Endothelial cell of umbilical vein (primary cell): ENCODE measurements around the gene PCYT1B. TPM values are rescaled to one million over a fixed set of nuclear protein-coding genes. Genes with fewer than 3 reads are reported as not detected.

Experiments used
- BruUV-seq: library from RNA; stranded (reverse); fragments of 400-500 nt; replicated peaks from 2 replicates; lab custom pipeline; 2021; lab: Mats Ljungman, UMichigan
- CTCF ChIA-PET: fragments of 300-600, 350-600 bp; sonication (Branson Sonifier 250); formaldehyde crosslinking; loops from one replicate; lab custom pipeline; 2021; ENCODE audit warnings: antibody characterized with exemption, inconsistent platforms; lab: Charles Lee
- POLR2A ChIA-PET: fragments of 300-600, 350-600 bp; sonication (Branson Sonifier 250); formaldehyde crosslinking; loops from one replicate; lab custom pipeline; 2021; ENCODE audit warnings: antibody characterized with exemption, inconsistent platforms; lab: Charles Lee
- DNase-seq: peaks from one replicate; pipeline ENCODE4 v3.0.0-alpha.2; 2011; ENCODE audit warnings: low read depth, low spot score
- FAIRE-seq: peaks from 2 replicates; lab custom pipeline; 2011; peaks lifted over from hg19 to GRCh38; lab: Jason Lieb, UNC
- H2AFZ ChIP-seq: 2 replicates; pipeline ENCODE4 v1.6.0; 2012; ENCODE audit warnings: low read depth, low read length, control low read depth, inconsistent platforms
- H3K27ac ChIP-seq: 2 replicates; pipeline ENCODE4 v1.5.1; 2011; ENCODE audit warnings: low read depth, mild to moderate bottlenecking, control low read depth, low read length, moderate library complexity; ENCODE audit not compliant: insufficient read depth
- H3K27me3 ChIP-seq, 2 experiments: 2 replicates each; pipeline versions ENCODE4 v1.6.0 to v1.6.1; 2011; ENCODE audit warnings: low read length in 2 of 2, mixed read lengths in 1 of 2; ENCODE audit not compliant: control insufficient read depth in 2 of 2, insufficient read depth in 2 of 2
- H3K36me3 ChIP-seq, 2 experiments: 2 replicates in 1 of 2; 3 replicates in 1 of 2; pipeline ENCODE4 v1.5.1; 2011; ENCODE audit warnings: low read length in 2 of 2, mild to moderate bottlenecking in 1 of 2, moderate library complexity in 1 of 2; ENCODE audit not compliant: control insufficient read depth in 2 of 2, insufficient read depth in 2 of 2; ENCODE audit errors: extremely low read depth in 1 of 2
- H3K4me1 ChIP-seq: 3 replicates; pipeline ENCODE4 v1.5.1; 2011; ENCODE audit warnings: mild to moderate bottlenecking, low read length; ENCODE audit not compliant: control insufficient read depth, insufficient read depth; ENCODE audit errors: extremely low read depth
- H3K4me2 ChIP-seq: 2 replicates; pipeline ENCODE4 v1.6.1; 2011; ENCODE audit warnings: low read length, control low read depth, mixed read lengths; ENCODE audit not compliant: insufficient read depth
- H3K4me3 ChIP-seq, 3 experiments: fragments of 200-600 bp in 1 of 3; sonication (generic), shearing (Covaris generic) in 1 of 3; replicated peaks in 1 of 3; 2 replicates each; pipeline ENCODE4 v1.5.1; 2011 to 2016; ENCODE audit warnings: control low read depth in 3 of 3, low read length in 3 of 3, mild to moderate bottlenecking in 2 of 3, inconsistent platforms in 1 of 3, low read depth in 1 of 3, moderate library complexity in 1 of 3; ENCODE audit not compliant: insufficient read depth in 1 of 3
- H3K79me2 ChIP-seq: 2 replicates; pipeline ENCODE4 v1.6.0; 2012; ENCODE audit warnings: low read length, inconsistent platforms; ENCODE audit not compliant: control insufficient read depth, insufficient read depth
- H3K9ac ChIP-seq: replicated peaks from 2 replicates; pipeline ENCODE3; 2011; ENCODE audit warnings: low read length, control low read depth; ENCODE audit not compliant: insufficient read depth; ENCODE audit errors: extremely low read depth
- H3K9me1 ChIP-seq: replicated peaks from 3 replicates; pipeline ENCODE4 v1.6.0; 2011; ENCODE audit warnings: mild to moderate bottlenecking, low read length; ENCODE audit not compliant: control insufficient read depth, insufficient read depth; ENCODE audit errors: extremely low read depth
- H3K9me3 ChIP-seq: replicated peaks from 2 replicates; pipeline ENCODE4 v1.5.1; 2012; ENCODE audit warnings: low read length, inconsistent platforms; ENCODE audit not compliant: control insufficient read depth, insufficient read depth
- H4K20me1 ChIP-seq: replicated peaks from 2 replicates; pipeline ENCODE3; 2011; ENCODE audit warnings: mild to moderate bottlenecking, low read length; ENCODE audit not compliant: control insufficient read depth, insufficient read depth; ENCODE audit errors: extremely low read depth
- CTCF ChIP-seq, 2 donors: IDR thresholded peaks; 1 replicate in 1 of 2; 2 replicates in 1 of 2; pipeline ENCODE4 v1.5.1; 2011; ENCODE audit warnings: low read length in 2 of 2, mild to moderate bottlenecking in 2 of 2, moderate library complexity in 2 of 2, control low read depth in 1 of 2, inconsistent platforms in 1 of 2, low read depth in 1 of 2; ENCODE audit not compliant: insufficient read depth in 1 of 2; ENCODE audit errors: extremely low read depth in 1 of 2
- EZH2 ChIP-seq: IDR thresholded peaks from 2 replicates; pipeline ENCODE4 v1.6.1; 2012; ENCODE audit warnings: borderline replicate concordance, low read depth, mild to moderate bottlenecking, moderate library complexity, low read length, inconsistent platforms; ENCODE audit not compliant: severe bottlenecking
- FOS ChIP-seq: IDR thresholded peaks from 2 replicates; pipeline ENCODE4 v1.6.1; 2011; ENCODE audit warnings: mild to moderate bottlenecking, low read length, moderate library complexity, borderline replicate concordance; ENCODE audit not compliant: insufficient read depth
- GATA2 ChIP-seq: IDR thresholded peaks from 2 replicates; pipeline ENCODE4 v1.7.0; 2011; ENCODE audit warnings: low read depth, mild to moderate bottlenecking, moderate library complexity, mixed read lengths, low read length; ENCODE audit not compliant: insufficient read length, insufficient read depth
- JUN ChIP-seq: IDR thresholded peaks from 2 replicates; pipeline ENCODE4 v1.6.1; 2011; ENCODE audit warnings: borderline replicate concordance, low read depth; ENCODE audit not compliant: insufficient read length, insufficient read depth
- MYC ChIP-seq: IDR thresholded peaks from one replicate; pipeline ENCODE4 v1.6.1; 2011; ENCODE audit warnings: mild to moderate bottlenecking, low read depth, low read length
- POLR2A ChIP-seq: IDR thresholded peaks from 2 replicates; pipeline ENCODE4 v1.6.1; 2012; ENCODE audit warnings: low read depth, mild to moderate bottlenecking, control low read depth, low read length
- POLR2AphosphoS5 ChIP-seq: IDR thresholded peaks from 2 replicates; pipeline ENCODE4 v1.6.1; 2012; ENCODE audit warnings: low read depth, mild to moderate bottlenecking, control low read depth, low read length, moderate library complexity; ENCODE audit not compliant: insufficient read depth
- dilution Hi-C: fragments of 300-500 bp; cut with MboI; formaldehyde crosslinking; loops from one replicate; pipeline ENCODE4 v1.15.0; 2019; ENCODE audit warnings: low sequenced_read_pairs; ENCODE audit not compliant: extremely low pct_ligation_motif_present
- intact Hi-C: fragments of 100-400 bp; cut with micrococcal nuclease; formaldehyde crosslinking; loops from one replicate; pipeline ENCODE4 v1.10.0; 2022
- polyA plus RNA-seq, 4 experiments: library from polyadenylated mRNA; depleted of rRNA in 3 of 4; stranded (reverse) in 3 of 4; unstranded in 1 of 4; fragments of >200 nt; gene quantifications; 2 replicates each; pipeline versions ENCODE4 v1.2.1 to v1.2.3, GENCODE V29; 2011 to 2012; ENCODE audit warnings: missing spikeins in 1 of 4
- total RNA-seq: library from RNA; stranded (reverse); gene quantifications from 2 replicates; pipeline ENCODE4 v1.2.3, GENCODE V29; 2021
- TF ChIP-seq, protein P1 (sequence below): IDR thresholded peaks from 2 replicates; pipeline ENCODE4 v1.6.1; 2011; ENCODE audit not compliant: insufficient read depth, insufficient read length

The PCYT1B gene
- total and polyA plus RNA-seq, 2 donors (not counting 3 experiments of a cell fraction or from before 2014, with no cell fraction given): 0.33 to 1.3 TPM

DNA sequence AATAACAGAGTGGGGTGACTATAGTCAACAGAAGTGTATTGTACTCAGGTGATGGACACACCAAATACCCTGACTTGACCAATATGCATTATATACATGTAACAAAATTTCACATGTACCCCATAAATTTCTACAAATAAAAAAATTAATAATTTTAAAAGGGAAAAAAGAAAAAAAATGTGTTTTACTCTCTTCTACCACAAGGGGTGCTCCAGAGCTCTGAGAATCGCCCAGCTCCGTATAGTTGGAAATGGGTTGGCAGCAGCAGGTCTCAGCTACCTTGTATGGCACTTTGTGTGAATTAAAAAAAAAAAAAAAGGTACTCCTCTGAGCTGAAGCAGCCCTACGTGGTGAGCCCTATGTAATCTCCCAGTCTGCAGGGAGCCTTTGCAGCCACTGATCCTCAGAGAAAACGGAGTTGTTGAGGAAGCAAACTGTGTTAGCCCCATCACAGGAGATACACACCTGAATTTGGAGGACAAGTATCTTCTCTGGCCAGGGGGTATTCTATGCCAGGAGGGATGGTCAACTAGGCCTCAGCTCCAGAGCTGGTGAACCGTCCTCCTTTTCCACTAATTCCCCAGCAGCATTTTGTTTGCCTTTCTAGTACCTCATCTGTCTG is 29.4 kb upstream of the PCYT1B start:
- BruUV-seq: no TSS peak
- Histone ChIP-seq H3K9ac (no peak overlapping the region), H3K36me3 (no peaks in the 10 kb centered on the region), H3K4me1 (no peaks in the 10 kb centered on the region), H3K9me1 (no peaks in the 10 kb centered on the region), H3K4me3 (no peak overlapping the region), H3K27ac (no peak overlapping the region), H4K20me1 (no peaks in the 10 kb centered on the region), H3K4me2 (no peak overlapping the region), H3K79me2 (no peaks in the 10 kb centered on the region), H3K9me3 (no peaks in the 10 kb centered on the region), H3K27me3 (no peaks in the 10 kb centered on the region), H2AFZ (no peak overlapping the region)
- POLR2A ChIA-PET: no interaction called here
- dilution Hi-C loops: no loop called here
- peak; percentile 1 for DNase-seq
- TF ChIP-seq POLR2A: no peak
- no peak for TF ChIP-seq POLR2AphosphoS5
- peak; percentile 25 to 26 for TF ChIP-seq CTCF (IDR thresholded peaks at IDR 0.05; ENCODE audit: extremely low read depth in 1 of 2, insufficient read depth in 1 of 2, low read depth in 1 of 2, low read length in 2 of 2)
- CTCF ChIA-PET: interaction anchor here (0.6 to 1.6 kb wide), 10 partner anchors 11 to 474 kb away, joined by 3 to 5 read pairs (median 3); no protein-coding TSS in a partner anchor
- intact Hi-C loops: no loop called here
- peak; percentile 87 for FAIRE-seq

DNA sequence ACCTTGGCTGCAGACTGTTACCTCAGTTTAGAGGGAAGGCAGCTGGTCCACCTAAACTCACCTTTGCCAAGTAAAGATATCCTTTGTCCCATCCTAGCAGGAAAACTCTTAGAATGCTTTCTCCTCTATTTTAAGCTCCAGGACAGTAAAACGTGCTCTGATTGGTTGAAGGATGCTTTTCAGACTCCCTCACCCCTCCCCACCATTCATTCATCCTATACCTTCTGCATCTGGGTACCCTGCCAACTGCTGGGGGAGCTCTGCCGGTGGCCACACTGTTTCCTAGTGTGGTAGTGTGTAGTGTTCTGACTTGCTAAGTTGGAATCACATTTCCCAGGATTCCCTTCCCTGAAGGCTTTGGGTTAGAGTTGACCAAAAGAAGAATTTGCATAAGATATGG is 26.3 kb upstream of the PCYT1B start:
- H3K9me3 ChIP-seq: no peaks in the 10 kb centered on the region
- FAIRE-seq (no peak), DNase-seq (no peak)
- no peaks in the 10 kb centered on the region for H4K20me1 ChIP-seq
- H3K4me1 ChIP-seq: no peaks in the 10 kb centered on the region
- no peaks in the 10 kb centered on the region for H3K79me2 ChIP-seq
- no peak overlapping the region for H3K27ac ChIP-seq
- no peak overlapping the region for H3K4me3 ChIP-seq
- ChIA-PET CTCF (no interaction called here), POLR2A (no interaction called here)
- H3K4me2 ChIP-seq: no peak overlapping the region
- no peak overlapping the region for H2AFZ ChIP-seq
- H3K36me3 ChIP-seq: no peaks in the 10 kb centered on the region
- H3K9ac ChIP-seq: no peak overlapping the region
- dilution Hi-C loops (no loop called here), intact Hi-C loops (no loop called here)
- no peak for TF ChIP-seq EZH2
- TF ChIP-seq POLR2AphosphoS5: no peak
- no peak for TF ChIP-seq CTCF (IDR thresholded peaks at IDR 0.05; ENCODE audit: extremely low read depth in 1 of 2, insufficient read depth in 1 of 2, low read depth in 1 of 2, low read length in 2 of 2)
- no peak for TF ChIP-seq POLR2A
- no peak for TF ChIP-seq FOS
- TF ChIP-seq GATA2: no peak
- TF ChIP-seq MYC: no peak
- TF ChIP-seq, protein P1, sequence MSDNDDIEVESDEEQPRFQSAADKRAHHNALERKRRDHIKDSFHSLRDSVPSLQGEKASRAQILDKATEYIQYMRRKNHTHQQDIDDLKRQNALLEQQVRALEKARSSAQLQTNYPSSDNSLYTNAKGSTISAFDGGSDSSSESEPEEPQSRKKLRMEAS: no peak
- TF ChIP-seq JUN: no peak
- no peaks in the 10 kb centered on the region for H3K9me1 ChIP-seq
- H3K27me3 ChIP-seq: no peaks in the 10 kb centered on the region
- BruUV-seq: no TSS peak
